PC-9 (cell line): ENCODE data around the gene RAC3. TPM values are rescaled to one million over a fixed set of nuclear protein-coding genes. Genes with fewer than 3 reads are reported as not detected.

Experiments
- BruUV-seq: library from RNA; stranded (reverse); fragments of 400-500 nt; replicated peaks from 2 replicates; lab custom pipeline; 2021; lab: Mats Ljungman, UMichigan
- CTCF ChIA-PET: fragments of 300-600 bp; sonication (Branson Sonifier 250); formaldehyde crosslinking; loops from one replicate; lab custom pipeline; 2022; ENCODE audit warnings: antibody characterized with exemption; lab: Charles Lee
- POLR2A ChIA-PET: fragments of 300-600 bp; sonication (Branson Sonifier 250); formaldehyde crosslinking; loops from one replicate; lab custom pipeline; 2022; ENCODE audit warnings: antibody characterized with exemption; ENCODE audit not compliant: unreplicated experiment; lab: Charles Lee
- DNase-seq, 2 experiments: peaks; one replicate each; pipeline versions ENCODE4 v3.0.0 to v3.0.0-alpha.2; 2015 to 2022; ENCODE audit warnings: mixed read lengths in 1 of 2
- H2AFZ ChIP-seq: fragments of 200-600 bp; sonication (generic); 2 replicates; pipeline ENCODE4 v1.8.1; 2017; ENCODE audit warnings: antibody characterized with exemption
- H3F3A ChIP-seq: fragments of 200-600 bp; sonication (generic); 2 replicates; pipeline ENCODE4 v1.8.1; 2017; ENCODE audit warnings: antibody characterized with exemption, mild to moderate bottlenecking, low read depth; ENCODE audit not compliant: insufficient read depth
- H3K27ac ChIP-seq: fragments of 200-600 bp; sonication (generic); 2 replicates; pipeline ENCODE4 v1.6.1; 2016; ENCODE audit warnings: mixed run types
- H3K27me3 ChIP-seq: fragments of 200-600 bp; sonication (generic); 2 replicates; pipeline ENCODE4 v1.6.1; 2016; ENCODE audit warnings: low read depth, mixed run types; ENCODE audit not compliant: insufficient read depth
- H3K36me3 ChIP-seq: fragments of 200-600 bp; sonication (generic); 2 replicates; pipeline ENCODE4 v1.6.1; 2016; ENCODE audit warnings: low read depth, mixed run types
- H3K4me1 ChIP-seq: fragments of 200-600 bp; sonication (generic); replicated peaks from 2 replicates; pipeline ENCODE4 v1.6.1; 2016; ENCODE audit warnings: mixed run types; ENCODE audit not compliant: insufficient read depth
- H3K4me2 ChIP-seq: fragments of 200-600 bp; sonication (generic); 2 replicates; pipeline ENCODE4 v1.6.1; 2017; ENCODE audit warnings: mixed run types
- H3K4me3 ChIP-seq: fragments of 200-600 bp; sonication (generic); 2 replicates; pipeline ENCODE4 v1.6.1; 2016; ENCODE audit warnings: mixed run types
- H3K79me2 ChIP-seq: fragments of 200-600 bp; sonication (generic); 2 replicates; pipeline ENCODE4 v1.6.1; 2017; ENCODE audit warnings: low read depth, mixed run types
- H3K9me2 ChIP-seq: fragments of 200-600 bp; sonication (generic); 2 replicates; pipeline ENCODE4 v1.8.1; 2017; ENCODE audit warnings: mild to moderate bottlenecking; ENCODE audit not compliant: insufficient read depth
- H3K9me3 ChIP-seq: fragments of 200-600 bp; sonication (generic); 2 replicates; pipeline ENCODE4 v1.8.1; 2016; ENCODE audit warnings: low read depth; ENCODE audit not compliant: insufficient read depth
- H4K20me1 ChIP-seq: fragments of 200-600 bp; sonication (generic); 2 replicates; pipeline ENCODE4 v1.8.1; 2017; ENCODE audit not compliant: insufficient read depth
- CTCF ChIP-seq: fragments of 200-600 bp; sonication (generic); conservative IDR thresholded peaks from 2 replicates; pipeline ENCODE4 v1.6.1; 2017; ENCODE audit warnings: mixed run types, antibody characterized with exemption, mild to moderate bottlenecking, moderate library complexity
- EZH2 ChIP-seq: fragments of 200-600 bp; sonication (generic); IDR thresholded peaks from 2 replicates; pipeline ENCODE4 v1.8.0; 2017; ENCODE audit warnings: antibody characterized with exemption, low read depth
- intact Hi-C: fragments of 100-400 bp; cut with micrococcal nuclease; formaldehyde crosslinking; loops from one replicate; pipeline ENCODE4 v1.10.0; 2022; ENCODE audit not compliant: unreplicated experiment
- total RNA-seq: library from RNA; stranded (reverse); gene quantifications from 2 replicates; pipeline ENCODE4 v1.2.3, GENCODE V29; 2021

Gene RAC3
- total RNA-seq, 1 experiment from 2014 or later = 32.3 TPM

- ChIA-PET POLR2A (interaction anchor here (0.6 kb wide), 1 partner anchor 9 kb away, joined by 3 read pairs; no protein-coding TSS in a partner anchor), CTCF (interaction anchor here (0.6 kb wide), 1 partner anchor 338 kb away, joined by 3 read pairs; no protein-coding TSS in a partner anchor)
- TF ChIP-seq EZH2 (no peak), CTCF (no peak)
- Histone ChIP-seq H3K9me3 (no peaks in the 10 kb centered on the region), H3K4me3 (no peak overlapping the region), H4K20me1 (no peaks in the 10 kb centered on the region), H3K36me3 (no peaks in the 10 kb centered on the region), H3K4me1 (no peaks in the 10 kb centered on the region), H3K27ac (no peak overlapping the region), H3F3A (no peaks in the 10 kb centered on the region), H3K79me2 (no peaks in the 10 kb centered on the region), H2AFZ (no peak overlapping the region), H3K27me3 (no peaks in the 10 kb centered on the region), H3K4me2 (no peak overlapping the region), H3K9me2 (no peaks in the 10 kb centered on the region)
- BruUV-seq = no TSS peak
- DNase-seq = no peak
- intact Hi-C loops = no loop called here
Observed at GRCh38 chr17:82013341-82013740, 18.1 kb upstream of the RAC3 start.

GRCh38 chr17:82013772-82014321 is 17.6 kb upstream of the RAC3 start:
- no peaks in the 10 kb centered on the region for H3K36me3 ChIP-seq
- no peak overlapping the region for H3K4me2 ChIP-seq
- H3K27ac ChIP-seq = no peak overlapping the region
- H3K9me2 ChIP-seq = no peaks in the 10 kb centered on the region
- no peaks in the 10 kb centered on the region for H4K20me1 ChIP-seq
- BruUV-seq = no TSS peak
- no peak overlapping the region for H3K4me3 ChIP-seq
- H3F3A ChIP-seq = no peaks in the 10 kb centered on the region
- no peak for DNase-seq
- H2AFZ ChIP-seq = no peak overlapping the region
- no peak for TF ChIP-seq EZH2
- no peak for TF ChIP-seq CTCF
- intact Hi-C loops = no loop called here
- H3K4me1 ChIP-seq = no peaks in the 10 kb centered on the region
- POLR2A ChIA-PET = no interaction called here
- H3K9me3 ChIP-seq = no peaks in the 10 kb centered on the region
- H3K27me3 ChIP-seq = no peaks in the 10 kb centered on the region
- no peaks in the 10 kb centered on the region for H3K79me2 ChIP-seq
- CTCF ChIA-PET = no interaction called here

- POLR2A ChIA-PET = no interaction called here
- Histone ChIP-seq H2AFZ (no peak overlapping the region), H3K27ac (no peak overlapping the region), H3K9me2 (no peaks in the 10 kb centered on the region), H3F3A (no peaks in the 10 kb centered on the region), H3K27me3 (no peaks in the 10 kb centered on the region), H3K36me3 (no peaks in the 10 kb centered on the region), H3K4me1 (no peaks in the 10 kb centered on the region), H3K9me3 (no peaks in the 10 kb centered on the region), H3K79me2 (no peaks in the 10 kb centered on the region), H3K4me2 (no peak overlapping the region), H3K4me3 (no peak overlapping the region), H4K20me1 (no peaks in the 10 kb centered on the region)
- intact Hi-C loops = no loop called here
- DNase-seq = no peak
- no peak for TF ChIP-seq CTCF
- TF ChIP-seq EZH2 = no peak
- no TSS peak for BruUV-seq
- CTCF ChIA-PET = no interaction called here
Observed at GRCh38 chr17:82014432-82014831, 17.0 kb upstream of the RAC3 start.
